HepG2 (cell line): ENCODE results near the gene ASH1L. TPM values are rescaled to one million over a fixed set of nuclear protein-coding genes. Genes with fewer than 3 reads are reported as not detected.

Experiments used
- BHLHE40 ChIP-seq: IDR thresholded peaks from 2 replicates; pipeline ENCODE4 v1.6.1; 2011; ENCODE audit warnings: low read length, improper control_type of control experiment
- CBX2 ChIP-seq, 2 experiments: fragments of 200-600 bp in 1 of 2; sonication (generic); formaldehyde crosslinking in 1 of 2; IDR thresholded peaks; 2 replicates each; pipeline versions ENCODE4 v1.7.0 to v1.8.1; 2018 to 2022; ENCODE audit warnings: low read depth in 2 of 2, low read length in 1 of 2, mild to moderate bottlenecking in 1 of 2, missing genetic modification reagents in 1 of 2
- ELF3 ChIP-seq: IDR thresholded peaks from 2 replicates; pipeline ENCODE4 v1.6.1; 2016; ENCODE audit warnings: missing genetic modification reagents, missing compliant biosample characterization
- ERF ChIP-seq: IDR thresholded peaks from 2 replicates; pipeline ENCODE4 v1.6.1; 2018; ENCODE audit warnings: missing biosample characterization, missing genetic modification reagents
- FOXC1 ChIP-seq: sonication (generic); formaldehyde crosslinking; IDR thresholded peaks from 2 replicates; pipeline ENCODE4 v1.8.0; 2022; ENCODE audit warnings: mild to moderate bottlenecking, missing genetic modification reagents, borderline replicate concordance
- GLI4 ChIP-seq: sonication (generic); formaldehyde crosslinking; IDR thresholded peaks from 2 replicates; pipeline ENCODE4 v1.5.1; 2020; ENCODE audit warnings: missing genetic modification reagents, mild to moderate bottlenecking, moderate library complexity, borderline replicate concordance
- HOXD1 ChIP-seq: sonication (generic); formaldehyde crosslinking; IDR thresholded peaks from 2 replicates; pipeline ENCODE4 v1.5.0; 2020; ENCODE audit warnings: missing genetic modification reagents
- MBD4 ChIP-seq: IDR thresholded peaks from 2 replicates; pipeline ENCODE4 v1.6.1; 2012; ENCODE audit warnings: low read length, inconsistent platforms, borderline replicate concordance
- NFE2 ChIP-seq: sonication (generic); formaldehyde crosslinking; IDR thresholded peaks from 2 replicates; pipeline ENCODE4 v1.4.0; 2020; ENCODE audit warnings: missing genetic modification reagents
- PBX2 ChIP-seq: IDR thresholded peaks from 2 replicates; pipeline ENCODE4 v1.6.1; 2016; ENCODE audit warnings: control low read depth
- PHF20 ChIP-seq: sonication (generic); formaldehyde crosslinking; IDR thresholded peaks from 2 replicates; pipeline ENCODE4 v1.5.0; 2020; ENCODE audit warnings: mild to moderate bottlenecking, missing genetic modification reagents
- PITX1 ChIP-seq: sonication (generic); formaldehyde crosslinking; IDR thresholded peaks from 2 replicates; pipeline ENCODE4 v1.5.1; 2020; ENCODE audit warnings: mild to moderate bottlenecking, missing genetic modification reagents
- PTBP1 ChIP-seq: fragments of 200-400 bp; formaldehyde crosslinking; IDR thresholded peaks from 2 replicates; pipeline ENCODE4 v1.6.1; 2018; ENCODE audit warnings: low read length, low read depth; ENCODE audit not compliant: poor library complexity, severe bottlenecking
- SALL2 ChIP-seq: sonication (generic); formaldehyde crosslinking; IDR thresholded peaks from 2 replicates; pipeline ENCODE4 v1.8.1; 2023; ENCODE audit warnings: mild to moderate bottlenecking, missing genetic modification reagents, inconsistent platforms
- SP5 ChIP-seq: IDR thresholded peaks from 2 replicates; pipeline ENCODE4 v1.6.1; 2016; ENCODE audit warnings: low read depth, borderline replicate concordance
- STAT5B ChIP-seq: sonication (generic); formaldehyde crosslinking; IDR thresholded peaks from 2 replicates; pipeline ENCODE4 v1.4.0; 2020; ENCODE audit warnings: missing genetic modification reagents
- TAF15 ChIP-seq: fragments of 200-400 bp; formaldehyde crosslinking; IDR thresholded peaks from one replicate; pipeline ENCODE4 v1.6.1; 2018; ENCODE audit warnings: mild to moderate bottlenecking, low read depth, low read length; ENCODE audit not compliant: poor library complexity, severe bottlenecking
- ZMYM2 ChIP-seq: sonication (generic); formaldehyde crosslinking; IDR thresholded peaks from 2 replicates; pipeline ENCODE4 v1.8.0; 2022; ENCODE audit warnings: mild to moderate bottlenecking, missing genetic modification reagents
- ZNF12 ChIP-seq: sonication (generic); formaldehyde crosslinking; IDR thresholded peaks from 2 replicates; pipeline ENCODE4 v1.5.0; 2020; ENCODE audit warnings: missing genetic modification reagents
- ZNF33A ChIP-seq: sonication (generic); formaldehyde crosslinking; IDR thresholded peaks from 2 replicates; pipeline ENCODE4 v1.5.1; 2020; ENCODE audit warnings: missing genetic modification reagents, mild to moderate bottlenecking, moderate library complexity, borderline replicate concordance
- ZNF430 ChIP-seq: sonication (generic); formaldehyde crosslinking; IDR thresholded peaks from 2 replicates; pipeline ENCODE4 v1.9.0; 2021; ENCODE audit warnings: mild to moderate bottlenecking, missing genetic modification reagents
- ZNF503 ChIP-seq: sonication (generic); formaldehyde crosslinking; IDR thresholded peaks from 2 replicates; pipeline ENCODE4 v1.4.0; 2020; ENCODE audit warnings: missing genetic modification reagents
- ZNF883 ChIP-seq: sonication (generic); formaldehyde crosslinking; IDR thresholded peaks from 2 replicates; pipeline ENCODE4 v1.5.1; 2020; ENCODE audit warnings: mild to moderate bottlenecking, missing genetic modification reagents; ENCODE audit errors: not compliant biosample characterization
- ZZZ3 ChIP-seq: sonication (generic); formaldehyde crosslinking; IDR thresholded peaks from 2 replicates; pipeline ENCODE4 v1.4.0; 2020; ENCODE audit warnings: missing genetic modification reagents, mild to moderate bottlenecking, borderline replicate concordance
- polyA plus RNA-seq, 8 experiments: library from polyadenylated mRNA; depleted of rRNA in 3 of 8; stranded (reverse) in 7 of 8; unstranded in 1 of 8; fragments of >200 nt; fragmentation: Illumina TruSeq in 4 of 8; extraction: Trizol in 4 of 8; gene quantifications; 2 replicates each; pipeline versions ENCODE4 v1.2.1 to v1.2.3, GENCODE V29; 2011 to 2016; ENCODE audit warnings: low read depth in 4 of 8, missing spikeins in 1 of 8, mixed read lengths in 1 of 8; ENCODE audit not compliant: insufficient read depth in 1 of 8
- total RNA-seq, 5 experiments: library from RNA; depleted of rRNA; stranded (reverse); fragments of >200 nt; fragmentation: Illumina TruSeq; extraction: Trizol; gene quantifications; 2 replicates each; pipeline ENCODE4 v1.2.3, GENCODE V29; 2016; ENCODE audit warnings: low read depth in 1 of 5
- TF ChIP-seq, protein P1 (sequence below): IDR thresholded peaks from 2 replicates; pipeline ENCODE4 v1.6.1; 2012; ENCODE audit warnings: inconsistent platforms
- TF ChIP-seq, protein P2 (sequence below): sonication (generic); formaldehyde crosslinking; conservative IDR thresholded peaks from 2 replicates; pipeline ENCODE4 v1.4.0; 2020; ENCODE audit warnings: missing genetic modification reagents

ASH1L gene
- total and polyA plus RNA-seq, 2 of the 13 experiments (the other 11 are each of a cell fraction or from before 2014, with no cell fraction given) = 10.2 to 15.3 TPM

GRCh38 chr1:155609515-155610256 lies 47.1 kb upstream of the ASH1L start, which contains the start of gene MSTO1 (continued):
- TF ChIP-seq MBD4 = no peak
- TF ChIP-seq, protein P1, sequence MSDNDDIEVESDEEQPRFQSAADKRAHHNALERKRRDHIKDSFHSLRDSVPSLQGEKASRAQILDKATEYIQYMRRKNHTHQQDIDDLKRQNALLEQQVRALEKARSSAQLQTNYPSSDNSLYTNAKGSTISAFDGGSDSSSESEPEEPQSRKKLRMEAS = peak; percentile 93
- TF ChIP-seq ZZZ3 (CRISPR knock-in tag) = peak; percentile 30; the same call in 1 of the 2 replicates
- no peak for TF ChIP-seq TAF15
- TF ChIP-seq ELF3 (CRISPR knock-in tag) = no peak
- TF ChIP-seq ZNF12 (CRISPR knock-in tag) = no peak
- TF ChIP-seq, protein P2, sequence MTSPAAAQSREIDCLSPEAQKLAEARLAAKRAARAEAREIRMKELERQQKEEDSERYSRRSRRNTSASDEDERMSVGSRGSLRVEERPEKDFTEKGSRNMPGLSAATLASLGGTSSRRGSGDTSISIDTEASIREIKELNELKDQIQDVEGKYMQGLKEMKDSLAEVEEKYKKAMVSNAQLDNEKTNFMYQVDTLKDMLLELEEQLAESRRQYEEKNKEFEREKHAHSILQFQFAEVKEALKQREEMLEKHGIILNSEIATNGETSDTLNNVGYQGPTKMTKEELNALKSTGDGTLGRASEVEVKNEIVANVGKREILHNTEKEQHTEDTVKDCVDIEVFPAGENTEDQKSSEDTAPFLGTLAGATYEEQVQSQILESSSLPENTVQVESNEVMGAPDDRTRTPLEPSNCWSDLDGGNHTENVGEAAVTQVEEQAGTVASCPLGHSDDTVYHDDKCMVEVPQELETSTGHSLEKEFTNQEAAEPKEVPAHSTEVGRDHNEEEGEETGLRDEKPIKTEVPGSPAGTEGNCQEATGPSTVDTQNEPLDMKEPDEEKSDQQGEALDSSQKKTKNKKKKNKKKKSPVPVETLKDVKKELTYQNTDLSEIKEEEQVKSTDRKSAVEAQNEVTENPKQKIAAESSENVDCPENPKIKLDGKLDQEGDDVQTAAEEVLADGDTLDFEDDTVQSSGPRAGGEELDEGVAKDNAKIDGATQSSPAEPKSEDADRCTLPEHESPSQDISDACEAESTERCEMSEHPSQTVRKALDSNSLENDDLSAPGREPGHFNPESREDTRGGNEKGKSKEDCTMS (CRISPR knock-in tag) = 0 out of 2 replicates have a peak, but pooled peaks have one; percentile 61
- TF ChIP-seq HOXD1 (CRISPR knock-in tag) = no peak
- TF ChIP-seq ZMYM2 = no peak
- TF ChIP-seq GLI4 (CRISPR knock-in tag) = no peak
- peak; percentile 38; the same call in 1 of the 2 replicates for TF ChIP-seq SP5 (CRISPR knock-in tag)
- TF ChIP-seq ZNF430 = no peak
- TF ChIP-seq ZNF503 (CRISPR knock-in tag) = no peak
- TF ChIP-seq PITX1 (CRISPR knock-in tag) = no peak
- no peak for TF ChIP-seq ERF
- no peak for TF ChIP-seq ZNF33A (CRISPR knock-in tag)
- peak; percentile 84 for TF ChIP-seq PHF20 (CRISPR knock-in tag)
- no peak for TF ChIP-seq NFE2 (CRISPR knock-in tag)
- TF ChIP-seq SALL2 = no peak
- TF ChIP-seq FOXC1 = no peak; the same call in 1 of the 2 replicates
- TF ChIP-seq PTBP1 = no peak
- TF ChIP-seq BHLHE40 = no peak
- no peak for TF ChIP-seq ZNF883 (CRISPR knock-in tag)
- TF ChIP-seq PBX2 = peak; percentile 21; the same call in 1 of the 2 replicates
- no peak for TF ChIP-seq CBX2 (IDR thresholded peaks at IDR 0.05; ENCODE audit: low read depth, low read length)
- no peak for TF ChIP-seq CBX2 (CRISPR knock-in tag; IDR thresholded peaks at IDR 0.05; ENCODE audit: low read depth)
- no peak for TF ChIP-seq STAT5B (CRISPR knock-in tag)
